Panc1 (cell line): ENCODE measurements around the gene PCCA.

Experiments used
- POLR2AphosphoS5 ChIP-seq: IDR thresholded peaks from 2 replicates; pipeline ENCODE4 v1.6.1; 2012; ENCODE audit warnings: mild to moderate bottlenecking, low read depth, low read length, moderate library complexity
- TF ChIP-seq, protein P1 (sequence below): fragments of 450-650 bp; IDR thresholded peaks from 2 replicates; pipeline ENCODE4 v1.5.1; 2017; ENCODE audit warnings: mild to moderate bottlenecking

DNA sequence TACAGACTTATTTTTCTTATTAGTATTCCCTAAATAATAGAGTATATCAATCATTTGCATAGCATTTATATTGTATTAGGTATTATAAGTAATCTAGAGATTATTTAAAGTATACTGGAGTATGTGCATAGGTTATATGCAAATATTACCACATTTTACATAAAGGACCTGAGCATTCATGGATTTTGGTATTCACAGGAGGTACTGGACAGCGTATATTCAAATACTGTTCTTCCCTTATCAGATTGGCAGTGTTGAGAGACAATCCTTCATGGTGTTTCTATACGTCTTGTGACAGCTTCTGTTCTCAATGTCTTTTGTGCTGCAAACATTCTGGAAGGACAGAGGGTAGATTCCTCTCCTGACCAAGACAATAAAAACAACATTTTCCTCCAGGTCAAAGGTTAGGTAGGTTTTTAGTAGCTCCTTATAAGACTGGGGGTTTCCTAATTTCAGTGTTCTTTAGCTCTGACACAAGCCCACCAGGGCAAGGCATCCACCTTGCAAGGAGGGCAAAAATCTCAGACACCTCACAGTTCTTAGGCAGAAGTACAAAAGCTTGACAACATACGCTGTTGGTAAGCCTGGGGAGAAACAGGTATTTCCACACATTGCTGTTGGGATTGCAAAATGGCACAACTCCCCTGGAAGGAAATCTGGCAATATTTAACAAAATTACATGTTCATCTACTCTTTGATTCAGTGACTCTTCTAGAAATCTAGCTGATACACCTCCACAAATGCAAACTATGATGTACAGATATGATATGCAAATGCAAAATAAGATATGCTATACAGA lies 20.6 kb upstream of the PCCA start:
- TF ChIP-seq, protein P1, sequence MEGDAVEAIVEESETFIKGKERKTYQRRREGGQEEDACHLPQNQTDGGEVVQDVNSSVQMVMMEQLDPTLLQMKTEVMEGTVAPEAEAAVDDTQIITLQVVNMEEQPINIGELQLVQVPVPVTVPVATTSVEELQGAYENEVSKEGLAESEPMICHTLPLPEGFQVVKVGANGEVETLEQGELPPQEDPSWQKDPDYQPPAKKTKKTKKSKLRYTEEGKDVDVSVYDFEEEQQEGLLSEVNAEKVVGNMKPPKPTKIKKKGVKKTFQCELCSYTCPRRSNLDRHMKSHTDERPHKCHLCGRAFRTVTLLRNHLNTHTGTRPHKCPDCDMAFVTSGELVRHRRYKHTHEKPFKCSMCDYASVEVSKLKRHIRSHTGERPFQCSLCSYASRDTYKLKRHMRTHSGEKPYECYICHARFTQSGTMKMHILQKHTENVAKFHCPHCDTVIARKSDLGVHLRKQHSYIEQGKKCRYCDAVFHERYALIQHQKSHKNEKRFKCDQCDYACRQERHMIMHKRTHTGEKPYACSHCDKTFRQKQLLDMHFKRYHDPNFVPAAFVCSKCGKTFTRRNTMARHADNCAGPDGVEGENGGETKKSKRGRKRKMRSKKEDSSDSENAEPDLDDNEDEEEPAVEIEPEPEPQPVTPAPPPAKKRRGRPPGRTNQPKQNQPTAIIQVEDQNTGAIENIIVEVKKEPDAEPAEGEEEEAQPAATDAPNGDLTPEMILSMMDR: no peak
- no peak for TF ChIP-seq POLR2AphosphoS5
